ENCODE results near the gene FGF16. TPM values are rescaled to one million over a fixed set of nuclear protein-coding genes. Genes with fewer than 3 reads are reported as not detected.
"Not testable (repeated sequence)": the region's sequence is repeated elsewhere in the genome, so short reads cannot be mapped to it uniquely, and the experiment has no call there.

Gene FGF16
- total RNA-seq, 4 donors from 2014 or later: not detected

- H3K27me3 ChIP-seq: peaks cover 0 to 3% (median 0%) of the 10 kb centered on the region in 3 donors
- no peaks in the 10 kb centered on the region for H3K36me3 ChIP-seq
- no peaks in the 10 kb centered on the region for H3K4me1 ChIP-seq
- ATAC-seq (no peak), DNase-seq (no peak)
- TF ChIP-seq CTCF (IDR thresholded peaks at IDR 0.05 in 4 of 5, conservative IDR thresholded peaks at IDR 0.05 in 1 of 5): no peak
- no peak for TF ChIP-seq POLR2A (IDR thresholded peaks at IDR 0.05)
- in situ Hi-C loops (cut with MboI; ENCODE audit: low sequenced_read_pairs in 4 of 4): no loop called here
- no peak overlapping the region for H3K27ac ChIP-seq
- intact Hi-C loops (cut with DNase I; ENCODE audit: low total_unique reads): no loop called here
- no peaks in the 10 kb centered on the region for H3K9me3 ChIP-seq
- H3K4me3 ChIP-seq: no peak overlapping the region
Observed at GRCh38 chrX:77493677-77494553, 46.7 kb downstream of the FGF16 start.

- in situ Hi-C loops (cut with MboI; ENCODE audit: low sequenced_read_pairs in 4 of 4); H3K27me3 ChIP-seq: not testable (repeated sequence)
- intact Hi-C loops (cut with DNase I; ENCODE audit: low total_unique reads): loop anchor here (10.0 kb wide), 1 partner anchor 285 kb away; the partner anchor contains the start of gene ATRX
Observed at GRCh38 chrX:77500164-77500563, 53.0 kb downstream of the FGF16 start.

GRCh38 chrX:77502951-77503525 lies 55.8 kb downstream of the FGF16 start:
- DNase-seq (no peak), ATAC-seq (no peak)
- TF ChIP-seq CTCF (IDR thresholded peaks at IDR 0.05 in 4 of 5, conservative IDR thresholded peaks at IDR 0.05 in 1 of 5) (no peak), POLR2A (IDR thresholded peaks at IDR 0.05) (no peak)
- no peak overlapping the region for H3K4me3 ChIP-seq
- H3K27ac ChIP-seq: no peak overlapping the region
- H3K4me1 ChIP-seq: no peaks in the 10 kb centered on the region
- intact Hi-C loops (cut with DNase I; ENCODE audit: low total_unique reads): loop anchor here (10.0 kb wide), 1 partner anchor 282 kb away; the partner anchor contains the start of gene ATRX
- H3K27me3 ChIP-seq: no peaks in the 10 kb centered on the region
- H3K9me3 ChIP-seq: no peaks in the 10 kb centered on the region
- H3K36me3 ChIP-seq: no peaks in the 10 kb centered on the region
- in situ Hi-C loops (cut with MboI; ENCODE audit: low sequenced_read_pairs in 4 of 4): no loop called here

More at GRCh38 chrX:77500164-77500563, 53.0 kb downstream of the FGF16 start:
- not testable (repeated sequence) for H3K27ac ChIP-seq, H3K4me1 ChIP-seq, H3K9me3 ChIP-seq, DNase-seq, H3K36me3 ChIP-seq, ATAC-seq, H3K4me3 ChIP-seq

GRCh38 chrX:77505227-77505626 lies 58.0 kb downstream of the FGF16 start:
- DNase-seq (no peak), ATAC-seq (no peak)
- Histone ChIP-seq H3K27ac (no peak overlapping the region), H3K4me3 (no peak overlapping the region), H3K4me1 (no peaks in the 10 kb centered on the region), H3K9me3 (no peaks in the 10 kb centered on the region), H3K27me3 (no peaks in the 10 kb centered on the region), H3K36me3 (peaks cover 0 to under 1% of the 10 kb centered on the region in 2 donors)
- intact Hi-C loops (cut with DNase I; ENCODE audit: low total_unique reads) (loop anchor here (10.0 kb wide), 1 partner anchor 280 kb away; the partner anchor contains the start of gene ATRX), in situ Hi-C loops (cut with MboI; ENCODE audit: low sequenced_read_pairs in 4 of 4) (no loop called here)
- TF ChIP-seq CTCF (IDR thresholded peaks at IDR 0.05 in 4 of 5, conservative IDR thresholded peaks at IDR 0.05 in 1 of 5) (no peak), POLR2A (IDR thresholded peaks at IDR 0.05) (no peak)

Measured in gastrocnemius medialis (tissue), 4 donors.